Adrenal gland (tissue), 5 donors: ENCODE results near the gene ODAD2.

Experiments used
- CTCF ChIP-seq, 6 experiments: fragments of 450-650 bp in 4 of 6; fragments of 200-600 bp in 2 of 6; sonication (generic) in 1 of 6; IDR thresholded peaks; 1 replicate in 5 of 6; 2 replicates in 1 of 6; pipeline versions ENCODE4 v1.5.1 to v1.8.0; 2016 to 2021; ENCODE audit warnings: antibody characterized with exemption in 6 of 6, mild to moderate bottlenecking in 2 of 6, moderate library complexity in 1 of 6
- POLR2A ChIP-seq, 2 donors: fragments of 450-650 bp; IDR thresholded peaks; one replicate each; pipeline ENCODE4 v1.6.1; 2017; ENCODE audit warnings: antibody characterized with exemption in 2 of 2, mild to moderate bottlenecking in 2 of 2, moderate library complexity in 1 of 2
- donor health status: DM: no; HTN: no; CAD: no.

- TF ChIP-seq CTCF (IDR thresholded peaks at IDR 0.05): no peak
- TF ChIP-seq POLR2A (IDR thresholded peaks at IDR 0.05): no peak
These were observed 114.7 kb downstream of the ODAD2 start for GRCh38 chr10:27884185-27884641.
